K562 (cell line): Measurements from ENCODE around the gene SCAMP5. TPM values are rescaled to one million over a fixed set of nuclear protein-coding genes. Genes with fewer than 3 reads are reported as not detected.

Experiments used
- ADNP ChIP-seq: fragments of 200-800 bp; sonication (Bioruptor generic); IDR thresholded peaks from 2 replicates; pipeline ENCODE4 v1.6.1; 2016; ENCODE audit warnings: missing genetic modification characterization, missing compliant biosample characterization
- CBX3 ChIP-seq, 2 experiments: IDR thresholded peaks; 1 replicate in 1 of 2; 2 replicates in 1 of 2; pipeline ENCODE4 v1.6.1; 2012; ENCODE audit warnings: inconsistent platforms in 2 of 2, low read length in 2 of 2, borderline replicate concordance in 1 of 2, control low read depth in 1 of 2
- CEBPZ ChIP-seq: fragments of 150-350 bp; IDR thresholded peaks from 2 replicates; pipeline ENCODE4 v1.6.1; 2014; ENCODE audit warnings: low read depth, mild to moderate bottlenecking, low read length, borderline replicate concordance
- CTCFL ChIP-seq: IDR thresholded peaks from 2 replicates; pipeline ENCODE4 v1.6.1; 2011; ENCODE audit warnings: borderline replicate concordance, low read depth, mild to moderate bottlenecking, moderate library complexity, low read length; ENCODE audit not compliant: insufficient read depth, poor library complexity, severe bottlenecking
- DNMT1 ChIP-seq: fragments of 450-650 bp; IDR thresholded peaks from 2 replicates; pipeline ENCODE4 v1.6.1; 2016; ENCODE audit warnings: antibody characterized with exemption, mild to moderate bottlenecking
- KAT2B ChIP-seq: IDR thresholded peaks from one replicate; pipeline ENCODE4 v1.6.1; 2012; ENCODE audit warnings: low read depth, mild to moderate bottlenecking, control low read depth, inconsistent platforms, low read length, moderate library complexity
- KHSRP ChIP-seq: fragments of 450-650 bp; IDR thresholded peaks from 2 replicates; pipeline ENCODE4 v1.6.1; 2017
- KLF13 ChIP-seq: fragments of 450-650 bp; IDR thresholded peaks from 2 replicates; pipeline ENCODE4 v1.6.1; 2016; ENCODE audit warnings: missing genetic modification characterization, low read depth, mild to moderate bottlenecking, missing compliant biosample characterization, moderate library complexity, borderline replicate concordance
- MAFF ChIP-seq: IDR thresholded peaks from 2 replicates; pipeline ENCODE4 v1.6.1; 2012; ENCODE audit warnings: low read length, improper control_type of control experiment
- MLX ChIP-seq, 2 experiments: fragments of 450-650 bp in 1 of 2; sonication (generic) in 1 of 2; formaldehyde crosslinking; conservative IDR thresholded peaks; 2 replicates each; pipeline versions ENCODE4 v1.4.0 to v1.8.1; 2020 to 2022; ENCODE audit warnings: mild to moderate bottlenecking in 1 of 2, missing genetic modification reagents in 1 of 2
- PHF21A ChIP-seq: fragments of 450-650 bp; IDR thresholded peaks from 2 replicates; pipeline ENCODE4 v1.6.1; 2017; ENCODE audit warnings: low read depth, borderline replicate concordance
- PRPF4 ChIP-seq: fragments of 200-400 bp; formaldehyde crosslinking; IDR thresholded peaks from one replicate; pipeline ENCODE4 v1.6.1; 2017; ENCODE audit warnings: low read length, low read depth, mild to moderate bottlenecking; ENCODE audit not compliant: insufficient read depth, poor library complexity, severe bottlenecking
- RBBP5 ChIP-seq: fragments of 200-600 bp; sonication (generic); IDR thresholded peaks from 2 replicates; pipeline ENCODE4 v1.6.1; 2012; ENCODE audit warnings: borderline replicate concordance, mild to moderate bottlenecking, low read length, control low read depth, inconsistent platforms; ENCODE audit not compliant: insufficient read depth, poor library complexity, severe bottlenecking
- SMAD2 ChIP-seq: fragments of 150-350 bp; IDR thresholded peaks from 2 replicates; pipeline ENCODE4 v1.6.1; 2014; ENCODE audit warnings: low read depth, mild to moderate bottlenecking, low read length
- XRCC4 ChIP-seq: IDR thresholded peaks from one replicate; pipeline ENCODE4 v1.6.1; 2011; ENCODE audit not compliant: insufficient read depth, insufficient read length; ENCODE audit errors: extremely low read depth
- ZFP30 ChIP-seq: fragments of 250-450 bp; sonication (Bioruptor Pico); IDR thresholded peaks from 2 replicates; pipeline ENCODE4 v1.8.0; 2022; ENCODE audit warnings: moderate library complexity, mild to moderate bottlenecking, inconsistent platforms, borderline replicate concordance
- ZKSCAN1 ChIP-seq: fragments of 150-350 bp; IDR thresholded peaks from 2 replicates; pipeline ENCODE4 v1.6.1; 2016; ENCODE audit warnings: low read depth, low read length
- ZNF217 ChIP-seq: sonication (generic); formaldehyde crosslinking; IDR thresholded peaks from 2 replicates; pipeline ENCODE4 v1.8.0; 2022; ENCODE audit warnings: mild to moderate bottlenecking, missing genetic modification reagents
- polyA plus RNA-seq, 8 experiments: library from polyadenylated mRNA; depleted of rRNA in 4 of 8; stranded (reverse) in 5 of 8; unstranded in 3 of 8; fragments of >200 nt; fragmentation: Nextera tagmentation in 2 of 8; fragmentation: Illumina TruSeq in 1 of 8; extraction: Ambion mirVana in 2 of 8; extraction: Trizol in 1 of 8; gene quantifications; 2 replicates each; pipeline versions ENCODE4 v1.2.1 to v1.2.3, GENCODE V29; 2011 to 2014; ENCODE audit warnings: inconsistent platforms in 1 of 8, missing spikeins in 1 of 8
- total RNA-seq, 7 experiments: library from RNA; depleted of rRNA in 6 of 7; stranded (reverse); fragments of >200 nt in 6 of 7; fragmentation: Illumina TruSeq in 2 of 7; extraction: Trizol in 2 of 7; gene quantifications; 2 replicates each; pipeline versions ENCODE4 v1.2.1 to v1.2.3, GENCODE V29; 2011 to 2021; ENCODE audit warnings: low replicate concordance in 1 of 7

SCAMP5 gene
- total and polyA plus RNA-seq, 9 of the 15 experiments (the other 6 are each of a cell fraction or from before 2014, with no cell fraction given), result 0.09 to 0.29 (median 0.19) TPM; not detected in 5

- no peak for TF ChIP-seq SMAD2
- no peak for TF ChIP-seq PHF21A
- no peak for TF ChIP-seq PRPF4
- TF ChIP-seq CTCFL, result peak; percentile 100
- peak in 1 of 2 experiments; percentile 99; a peak in 2 of 4 replicates for TF ChIP-seq MLX (CRISPR knock-in tag; conservative IDR thresholded peaks at IDR 0.05)
- TF ChIP-seq KHSRP, result no peak
- no peak for TF ChIP-seq MAFF
- peak in 1 of 2 experiments; percentile 97; a peak in 2 of 3 replicates for TF ChIP-seq CBX3 (IDR thresholded peaks at IDR 0.05; ENCODE audit: borderline replicate concordance in 1 of 2, low read length in 2 of 2)
- TF ChIP-seq XRCC4, result no peak
- no peak for TF ChIP-seq RBBP5
- no peak for TF ChIP-seq CEBPZ
- no peak for TF ChIP-seq ZFP30
- TF ChIP-seq ZKSCAN1, result peak; percentile 65; the same call in 1 of the 2 replicates
- TF ChIP-seq ADNP, result no peak
- no peak for TF ChIP-seq DNMT1
- TF ChIP-seq KAT2B, result no peak
- no peak for TF ChIP-seq KLF13 (tag)
- peak; percentile 97 for TF ChIP-seq ZNF217 (CRISPR knock-in tag)
Observed at GRCh38 chr15:74955796-74956647, 39.3 kb upstream of the SCAMP5 start (continued).
